CD14-positive monocyte (primary cell): ENCODE measurements around the gene RAI14. TPM values are rescaled to one million over a fixed set of nuclear protein-coding genes. Genes with fewer than 3 reads are reported as not detected.

Source experiments
- DNase-seq, 3 donors: peaks; one replicate each; pipeline ENCODE4 v3.0.0-alpha.2; 2011 to 2022
- H2AFZ ChIP-seq: 2 replicates; pipeline ENCODE4 v1.6.0; 2012; ENCODE audit warnings: mild to moderate bottlenecking, low read depth, low read length, inconsistent platforms; ENCODE audit not compliant: insufficient read depth, poor library complexity, severe bottlenecking
- H3K27ac ChIP-seq, 2 donors: 1 replicate in 1 of 2; 2 replicates in 1 of 2; pipeline ENCODE4 v1.5.1; 2012 to 2013; ENCODE audit warnings: low read length in 2 of 2, control low read depth in 1 of 2, inconsistent platforms in 1 of 2, low read depth in 1 of 2, mild to moderate bottlenecking in 1 of 2
- H3K27me3 ChIP-seq, 2 donors: one replicate each; pipeline versions ENCODE4 v1.6.0 to v1.6.1; 2011 to 2013; ENCODE audit warnings: low read length in 2 of 2; ENCODE audit not compliant: control insufficient read depth in 2 of 2, insufficient read depth in 2 of 2
- H3K36me3 ChIP-seq, 2 donors: replicated peaks in 1 of 2; 1 replicate in 1 of 2; 2 replicates in 1 of 2; pipeline versions ENCODE4 v1.5.1 to v1.6.1; 2012 to 2013; ENCODE audit warnings: low read length in 2 of 2, control low read depth in 1 of 2, inconsistent platforms in 1 of 2, mild to moderate bottlenecking in 1 of 2; ENCODE audit not compliant: insufficient read depth in 2 of 2, control insufficient read depth in 1 of 2
- H3K4me1 ChIP-seq, 2 donors: 1 replicate in 1 of 2; 2 replicates in 1 of 2; pipeline versions ENCODE4 v1.5.1 to v1.6.1; 2012 to 2013; ENCODE audit warnings: low read length in 2 of 2, control low read depth in 1 of 2, inconsistent platforms in 1 of 2, mild to moderate bottlenecking in 1 of 2, moderate library complexity in 1 of 2; ENCODE audit not compliant: insufficient read depth in 2 of 2, control insufficient read depth in 1 of 2
- H3K4me2 ChIP-seq: replicated peaks from 2 replicates; pipeline ENCODE3; 2012; ENCODE audit warnings: low read length, moderate library complexity, mild to moderate bottlenecking; ENCODE audit not compliant: poor library complexity, severe bottlenecking; ENCODE audit errors: extremely low read depth
- H3K4me3 ChIP-seq, 3 experiments: fragments of 200-600 bp in 1 of 3; sonication (generic) in 1 of 3; replicated peaks in 1 of 3; 1 replicate in 2 of 3; 2 replicates in 1 of 3; pipeline ENCODE4 v1.5.1; 2011 to 2013; ENCODE audit warnings: low read length in 3 of 3, mild to moderate bottlenecking in 3 of 3, control low read depth in 2 of 3, low read depth in 2 of 3, inconsistent platforms in 1 of 3, moderate library complexity in 1 of 3
- H3K79me2 ChIP-seq: 2 replicates; pipeline ENCODE4 v1.6.0; 2012; ENCODE audit warnings: mild to moderate bottlenecking, control low read depth, inconsistent platforms, low read length, moderate library complexity; ENCODE audit not compliant: insufficient read depth
- H3K9ac ChIP-seq: 2 replicates; pipeline ENCODE4 v1.6.0; 2017; ENCODE audit warnings: low read length, mild to moderate bottlenecking; ENCODE audit not compliant: insufficient read depth, poor library complexity, severe bottlenecking
- H3K9me3 ChIP-seq, 2 donors: replicated peaks in 1 of 2; 1 replicate in 1 of 2; 2 replicates in 1 of 2; pipeline versions ENCODE4 v1.5.1 to v1.6.1; 2012 to 2013; ENCODE audit warnings: low read length in 2 of 2, control low read depth in 1 of 2; ENCODE audit not compliant: control insufficient read depth in 1 of 2, insufficient read depth in 1 of 2
- H4K20me1 ChIP-seq: 2 replicates; pipeline ENCODE4 v1.6.0; 2012; ENCODE audit warnings: mild to moderate bottlenecking, low read length, control low read depth, moderate library complexity; ENCODE audit not compliant: insufficient read depth
- H3K27ac Mint-ChIP-seq, 7 donors: one replicate each; pipeline ENCODE4 v1.8.0; 2020; ENCODE audit warnings: mild to moderate bottlenecking in 7 of 7, mixed read lengths in 7 of 7, moderate library complexity in 6 of 7, inconsistent platforms in 2 of 7
- H3K27me3 Mint-ChIP-seq, 3 donors: one replicate each; pipeline ENCODE4 v1.8.0; 2021 to 2022; ENCODE audit warnings: low read depth in 3 of 3, mild to moderate bottlenecking in 3 of 3, mixed read lengths in 3 of 3, moderate library complexity in 3 of 3, inconsistent platforms in 1 of 3
- H3K36me3 Mint-ChIP-seq, 2 donors: one replicate each; pipeline ENCODE4 v1.8.0; 2020; ENCODE audit warnings: mixed read lengths in 2 of 2, inconsistent platforms in 1 of 2, mild to moderate bottlenecking in 1 of 2
- H3K4me1 Mint-ChIP-seq: one replicate; pipeline ENCODE4 v1.8.0; 2020; ENCODE audit warnings: mild to moderate bottlenecking, mixed read lengths
- H3K4me3 Mint-ChIP-seq, 2 donors: one replicate each; pipeline ENCODE4 v1.8.0; 2020; ENCODE audit warnings: mild to moderate bottlenecking in 2 of 2, mixed read lengths in 2 of 2, moderate library complexity in 1 of 2
- H3K9me3 Mint-ChIP-seq, 7 donors: one replicate each; pipeline ENCODE4 v1.8.0; 2020 to 2022; ENCODE audit warnings: mixed read lengths in 7 of 7, mild to moderate bottlenecking in 6 of 7, moderate library complexity in 6 of 7, inconsistent platforms in 2 of 7
- WGBS: methylation state at CpG from one replicate; pipeline ENCODE4 v1.1.5; 2013; ENCODE audit warnings: missing lambda C conversion rate; ENCODE audit not compliant: insufficient coverage; 5-methylcytosine and 5-hydroxymethylcytosine counted together
- intact Hi-C, 2 donors: fragments of 100-400 bp; cut with micrococcal nuclease; formaldehyde crosslinking; loops; one replicate each; pipeline versions ENCODE4 v1.15.0 to v1.15.1; 2023
- polyA plus RNA-seq, 3 donors: library from polyadenylated mRNA; depleted of rRNA in 1 of 3; unstranded in 2 of 3; stranded (reverse) in 1 of 3; fragments of 300-500 nt in 2 of 3; fragments of >200 nt in 1 of 3; fragmentation: Illumina TruSeq in 2 of 3; gene quantifications; 1 replicate in 2 of 3; 2 replicates in 1 of 3; pipeline ENCODE4 v1.2.3, GENCODE V29; 2012 to 2021
- TF ChIP-seq, protein P1 (sequence below): fragments of 200-600 bp; IDR thresholded peaks from one replicate; pipeline ENCODE4 v1.8.0; 2022; ENCODE audit warnings: antibody characterized with exemption, mild to moderate bottlenecking

The RAI14 gene
- polyA plus RNA-seq, 3 donors = 0.08 TPM; not detected in 2

DNA sequence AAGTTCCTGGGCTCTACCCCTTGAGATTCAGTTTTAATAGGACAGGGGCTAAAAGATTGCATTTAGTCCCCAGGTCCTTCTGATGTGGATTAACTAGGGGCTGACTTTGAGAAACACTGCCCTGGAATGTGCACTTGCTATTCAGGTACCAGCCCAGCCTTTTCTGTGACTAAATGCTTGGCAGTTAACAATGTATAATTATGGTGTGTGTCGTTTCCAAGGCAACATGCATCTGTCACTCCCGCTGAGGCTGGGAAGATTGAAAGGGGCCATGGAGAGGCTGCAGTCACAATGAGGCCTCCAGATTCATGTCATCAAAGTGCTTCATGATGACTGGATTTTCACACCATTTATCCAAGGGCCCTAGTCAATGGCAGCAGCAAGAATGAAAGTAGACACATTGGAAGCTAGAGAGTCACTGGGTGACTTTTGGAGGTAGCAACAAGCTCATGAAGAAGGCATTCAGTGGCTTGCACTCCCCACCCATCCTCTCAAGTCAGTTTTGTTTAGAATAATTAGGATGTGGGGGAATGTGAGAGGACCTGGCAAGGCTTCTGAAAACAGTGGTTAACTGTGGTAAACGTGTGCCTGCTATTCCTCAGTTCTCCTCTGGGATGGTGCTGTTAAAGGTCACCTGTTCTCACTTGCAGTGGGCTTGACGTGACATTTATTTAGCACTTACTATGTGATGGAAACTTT is 28.3 kb downstream of the RAI14 start:
- intact Hi-C loops = no loop called here
- TF ChIP-seq, protein P1, sequence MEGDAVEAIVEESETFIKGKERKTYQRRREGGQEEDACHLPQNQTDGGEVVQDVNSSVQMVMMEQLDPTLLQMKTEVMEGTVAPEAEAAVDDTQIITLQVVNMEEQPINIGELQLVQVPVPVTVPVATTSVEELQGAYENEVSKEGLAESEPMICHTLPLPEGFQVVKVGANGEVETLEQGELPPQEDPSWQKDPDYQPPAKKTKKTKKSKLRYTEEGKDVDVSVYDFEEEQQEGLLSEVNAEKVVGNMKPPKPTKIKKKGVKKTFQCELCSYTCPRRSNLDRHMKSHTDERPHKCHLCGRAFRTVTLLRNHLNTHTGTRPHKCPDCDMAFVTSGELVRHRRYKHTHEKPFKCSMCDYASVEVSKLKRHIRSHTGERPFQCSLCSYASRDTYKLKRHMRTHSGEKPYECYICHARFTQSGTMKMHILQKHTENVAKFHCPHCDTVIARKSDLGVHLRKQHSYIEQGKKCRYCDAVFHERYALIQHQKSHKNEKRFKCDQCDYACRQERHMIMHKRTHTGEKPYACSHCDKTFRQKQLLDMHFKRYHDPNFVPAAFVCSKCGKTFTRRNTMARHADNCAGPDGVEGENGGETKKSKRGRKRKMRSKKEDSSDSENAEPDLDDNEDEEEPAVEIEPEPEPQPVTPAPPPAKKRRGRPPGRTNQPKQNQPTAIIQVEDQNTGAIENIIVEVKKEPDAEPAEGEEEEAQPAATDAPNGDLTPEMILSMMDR = no peak
- H4K20me1 ChIP-seq = no peaks in the 10 kb centered on the region
- Mint-ChIP-seq H3K4me3 (no peak overlapping the region), H3K36me3 (no peaks in the 10 kb centered on the region), H3K9me3 (peaks cover 0 to 7% (median 2%) of the 10 kb centered on the region in 7 donors), H3K4me1 (no peaks in the 10 kb centered on the region), H3K27me3 (peaks cover 1 to 3% (median 1%) of the 10 kb centered on the region in 3 donors), H3K27ac (no peak overlapping the region)
- no peak overlapping the region for H3K4me3 ChIP-seq
- no peaks in the 10 kb centered on the region for H3K36me3 ChIP-seq
- no peaks in the 10 kb centered on the region for H3K79me2 ChIP-seq
- no peak overlapping the region for H2AFZ ChIP-seq
- WGBS = 86% methylated on average over 1 of the region's 4 CpGs
- no peaks in the 10 kb centered on the region for H3K27me3 ChIP-seq
- no peak overlapping the region for H3K27ac ChIP-seq
- H3K4me2 ChIP-seq = no peak overlapping the region
- H3K9ac ChIP-seq = no peak overlapping the region
- H3K4me1 ChIP-seq = no peaks in the 10 kb centered on the region
- H3K9me3 ChIP-seq = no peaks in the 10 kb centered on the region
- no peak for DNase-seq

DNA sequence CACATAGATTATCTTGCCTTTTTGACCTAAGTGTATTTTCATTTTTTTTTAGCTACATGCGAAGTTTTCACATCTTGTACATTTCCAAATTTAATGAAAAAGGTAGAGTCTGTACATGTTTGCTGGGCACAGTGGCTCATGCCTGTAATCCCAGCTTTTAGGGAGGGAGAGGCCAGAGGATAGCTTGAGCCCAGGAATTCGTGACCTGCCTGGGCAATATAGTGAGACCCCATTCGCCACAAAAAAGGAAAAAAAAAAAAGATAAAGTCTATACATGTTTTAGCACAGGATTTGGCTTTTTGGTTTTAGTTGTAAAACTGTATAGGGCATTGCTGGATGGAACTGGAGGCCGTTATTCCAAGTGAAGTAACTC is 28.8 kb downstream of the RAI14 start:
- Histone ChIP-seq H3K4me1 (no peaks in the 10 kb centered on the region), H3K79me2 (no peaks in the 10 kb centered on the region), H3K27ac (no peak overlapping the region), H3K27me3 (no peaks in the 10 kb centered on the region), H3K4me3 (no peak overlapping the region), H3K36me3 (no peaks in the 10 kb centered on the region), H3K9me3 (no peaks in the 10 kb centered on the region), H2AFZ (no peak overlapping the region), H3K9ac (no peak overlapping the region), H4K20me1 (no peaks in the 10 kb centered on the region), H3K4me2 (no peak overlapping the region)
- Mint-ChIP-seq H3K9me3 (peaks cover 0 to 7% (median 2%) of the 10 kb centered on the region in 7 donors), H3K27ac (no peak overlapping the region), H3K36me3 (no peaks in the 10 kb centered on the region), H3K27me3 (peaks cover 0 to 3% (median 1%) of the 10 kb centered on the region in 3 donors), H3K4me1 (no peaks in the 10 kb centered on the region), H3K4me3 (no peak overlapping the region)
- intact Hi-C loops = no loop called here
- TF ChIP-seq, protein P1 = no peak
- 93% methylated on average over 3 of the region's 4 CpGs for WGBS
- no peak for DNase-seq
